ENCODE results near the gene TMEM167B. TPM values are rescaled to one million over a fixed set of nuclear protein-coding genes. Genes with fewer than 3 reads are reported as not detected.
A peak's percentile ranks its signal among the peaks of the same experiment; 100 is the strongest.

The TMEM167B gene
- total and polyA plus RNA-seq, 4 donors, result 5.4 to 15.4 (median 13.2) TPM

DNA sequence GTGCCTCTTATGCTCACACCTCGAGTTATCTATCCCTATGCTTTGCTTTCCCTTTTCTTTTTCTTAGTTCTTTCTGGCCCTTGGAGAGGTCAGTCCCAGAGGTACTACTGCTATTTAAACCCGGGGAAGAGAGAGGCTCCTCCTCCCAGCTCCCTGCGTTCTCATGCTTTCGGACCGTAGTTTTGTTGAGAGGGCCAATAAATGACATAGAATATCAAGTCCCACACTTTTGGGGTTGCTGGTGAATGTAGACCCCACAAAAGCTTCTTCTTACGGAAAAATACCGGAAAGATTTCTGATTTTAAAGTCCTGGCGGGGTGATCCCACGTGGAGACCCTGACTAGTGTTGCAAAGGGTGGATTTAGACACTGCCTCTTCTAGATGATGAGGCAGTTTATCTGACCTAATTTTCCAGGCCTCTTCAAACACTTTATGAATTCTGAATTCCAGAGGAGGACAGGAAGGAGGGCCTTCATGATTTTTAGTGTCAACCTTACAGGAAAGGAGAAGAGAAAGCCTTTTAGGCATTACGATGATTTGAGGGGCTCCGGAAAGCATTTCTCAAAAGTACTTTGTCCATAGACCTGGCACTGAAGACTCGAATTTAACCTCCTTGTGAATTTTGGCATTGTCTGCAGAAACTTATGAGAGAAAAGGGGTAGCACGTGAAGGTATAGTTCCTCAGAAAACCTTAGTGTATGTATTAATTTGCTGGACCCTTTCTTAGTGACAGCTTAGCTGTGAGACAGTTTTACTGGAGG lies 694 bp downstream of the TMEM167B start:
- H3K4me1 ChIP-seq (ENCODE audit: control insufficient read depth in 4 of 4, insufficient read depth in 4 of 4, low read length in 3 of 4), result peaks cover 3 to 30% (median 24%) of the 10 kb centered on the region in 4 donors
- H3K9me3 ChIP-seq (ENCODE audit: control insufficient read depth in 4 of 4, low read length in 3 of 4), result no peaks in the 10 kb centered on the region
- no peak for DNase-seq (ENCODE audit: low spot score)
- H3K4me3 ChIP-seq (ENCODE audit: low read depth in 1 of 3, low read length in 3 of 3), result peak overlapping the region; percentile 71 to 95 (median 73)
- H3K27me3 ChIP-seq (ENCODE audit: control insufficient read depth in 4 of 4, insufficient read depth in 4 of 4, low read length in 3 of 4), result no peaks in the 10 kb centered on the region
- peak overlapping the region; percentile 99 to 100 for H3K27ac ChIP-seq (ENCODE audit: low read depth in 1 of 2, low read length in 2 of 2)
- 4% methylated on average over 13 of the region's 13 CpGs for WGBS
- TF ChIP-seq FOXA2 (IDR thresholded peaks at IDR 0.05) (no peak), HNF4A (conservative IDR thresholded peaks at IDR 0.05) (no peak), TAF1 (conservative IDR thresholded peaks at IDR 0.05) (peak; percentile 4), YY1 (IDR thresholded peaks at IDR 0.05) (no peak), JUND (IDR thresholded peaks at IDR 0.05) (no peak)
- TF ChIP-seq, protein P1, sequence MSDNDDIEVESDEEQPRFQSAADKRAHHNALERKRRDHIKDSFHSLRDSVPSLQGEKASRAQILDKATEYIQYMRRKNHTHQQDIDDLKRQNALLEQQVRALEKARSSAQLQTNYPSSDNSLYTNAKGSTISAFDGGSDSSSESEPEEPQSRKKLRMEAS (IDR thresholded peaks at IDR 0.05), result peak; percentile 9
- peaks cover 0 to 12% (median 8%) of the 10 kb centered on the region in 4 donors for H3K36me3 ChIP-seq (ENCODE audit: control insufficient read depth in 4 of 4, insufficient read depth in 3 of 4, low read depth in 1 of 4, low read length in 3 of 4)
- peak overlapping the region; percentile 82 to 99 for H3K9ac ChIP-seq (ENCODE audit: low read depth in 1 of 2, low read length in 2 of 2)

- Histone ChIP-seq H3K36me3 (ENCODE audit: control insufficient read depth in 4 of 4, insufficient read depth in 3 of 4, low read depth in 1 of 4, low read length in 3 of 4) (peaks cover 0 to 16% (median 8%) of the 10 kb centered on the region in 4 donors), H3K27ac (ENCODE audit: low read depth in 1 of 2, low read length in 2 of 2) (peak overlapping the region; percentile 99 to 100), H3K4me3 (ENCODE audit: low read depth in 1 of 3, low read length in 3 of 3) (peak overlapping the region; percentile 71 to 95 (median 73)), H3K27me3 (ENCODE audit: control insufficient read depth in 4 of 4, insufficient read depth in 4 of 4, low read length in 3 of 4) (no peaks in the 10 kb centered on the region), H3K9ac (ENCODE audit: low read depth in 1 of 2, low read length in 2 of 2) (peak overlapping the region; percentile 82 to 99), H3K4me1 (ENCODE audit: control insufficient read depth in 4 of 4, insufficient read depth in 4 of 4, low read length in 3 of 4) (peaks cover 3 to 30% (median 24%) of the 10 kb centered on the region in 4 donors), H3K9me3 (ENCODE audit: control insufficient read depth in 4 of 4, low read length in 3 of 4) (no peaks in the 10 kb centered on the region)
- 0% methylated on average over 1 of the region's 1 CpG for WGBS
- no peak for DNase-seq (ENCODE audit: low spot score)
- no peak for TF ChIP-seq HNF4A (conservative IDR thresholded peaks at IDR 0.05)
- TF ChIP-seq YY1 (IDR thresholded peaks at IDR 0.05), result peak; percentile 61
These were observed 1.3 kb downstream of the TMEM167B start for GRCh38 chr1:109091839-109092193.

DNA sequence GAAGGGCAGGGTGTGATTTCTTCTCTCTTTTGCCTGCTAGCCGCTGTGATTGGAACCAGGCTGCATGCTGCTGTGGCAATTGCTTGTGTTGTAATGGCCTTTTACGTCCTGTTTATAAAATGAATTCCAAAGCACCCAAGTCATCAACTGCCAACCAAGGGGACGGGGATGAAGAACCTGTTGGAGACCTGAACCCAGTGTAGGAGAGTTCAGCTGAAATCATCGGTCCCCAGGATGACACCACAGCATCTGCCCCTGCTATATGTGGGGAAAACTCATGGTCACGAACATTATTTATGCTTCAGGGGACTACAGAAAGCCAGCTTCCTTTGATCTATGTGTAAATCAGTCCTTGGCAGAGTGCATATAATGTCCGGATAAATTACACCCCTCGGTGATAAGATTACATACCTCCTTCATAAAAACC lies 3.8 kb downstream of the TMEM167B start:
- Histone ChIP-seq H3K4me3 (ENCODE audit: low read depth in 1 of 3, low read length in 3 of 3) (no peak overlapping the region), H3K9ac (ENCODE audit: low read depth in 1 of 2, low read length in 2 of 2) (no peak overlapping the region), H3K36me3 (ENCODE audit: control insufficient read depth in 4 of 4, insufficient read depth in 3 of 4, low read depth in 1 of 4, low read length in 3 of 4) (peaks cover 0 to 16% (median 8%) of the 10 kb centered on the region in 4 donors), H3K4me1 (ENCODE audit: control insufficient read depth in 4 of 4, insufficient read depth in 4 of 4, low read length in 3 of 4) (peaks cover 3 to 25% (median 20%) of the 10 kb centered on the region in 4 donors), H3K9me3 (ENCODE audit: control insufficient read depth in 4 of 4, low read length in 3 of 4) (no peaks in the 10 kb centered on the region), H3K27ac (ENCODE audit: low read depth in 1 of 2, low read length in 2 of 2) (no peak overlapping the region), H3K27me3 (ENCODE audit: control insufficient read depth in 4 of 4, insufficient read depth in 4 of 4, low read length in 3 of 4) (no peaks in the 10 kb centered on the region)
- WGBS, result 88% methylated on average over 7 of the region's 7 CpGs
- TF ChIP-seq SP1 (IDR thresholded peaks at IDR 0.05), result no peak
- no peak for DNase-seq (ENCODE audit: low spot score)

GRCh38 chr1:109094871-109095270 lies 4.3 kb downstream of the TMEM167B start:
- no peaks in the 10 kb centered on the region for H3K27me3 ChIP-seq (ENCODE audit: control insufficient read depth in 4 of 4, insufficient read depth in 4 of 4, low read length in 3 of 4)
- H3K27ac ChIP-seq (ENCODE audit: low read depth in 1 of 2, low read length in 2 of 2), result no peak overlapping the region
- H3K4me3 ChIP-seq (ENCODE audit: low read depth in 1 of 3, low read length in 3 of 3), result no peak overlapping the region
- 93% methylated on average over 1 of the region's 1 CpG for WGBS
- peak overlapping the region in 1 of 2 donors; percentile 20 for H3K9ac ChIP-seq (ENCODE audit: low read depth in 1 of 2, low read length in 2 of 2)
- no peak for DNase-seq (ENCODE audit: low spot score)
- H3K9me3 ChIP-seq (ENCODE audit: control insufficient read depth in 4 of 4, low read length in 3 of 4), result no peaks in the 10 kb centered on the region
- peaks cover 0 to 16% (median 8%) of the 10 kb centered on the region in 4 donors for H3K36me3 ChIP-seq (ENCODE audit: control insufficient read depth in 4 of 4, insufficient read depth in 3 of 4, low read depth in 1 of 4, low read length in 3 of 4)
- H3K4me1 ChIP-seq (ENCODE audit: control insufficient read depth in 4 of 4, insufficient read depth in 4 of 4, low read length in 3 of 4), result peaks cover 3 to 21% (median 18%) of the 10 kb centered on the region in 4 donors
- TF ChIP-seq EGR1 (IDR thresholded peaks at IDR 0.05; ENCODE audit: low read depth in 2 of 2) (no peak), TAF1 (conservative IDR thresholded peaks at IDR 0.05) (no peak), YY1 (IDR thresholded peaks at IDR 0.05) (no peak), NR2F2 (IDR thresholded peaks at IDR 0.05) (no peak), FOXA1 (IDR thresholded peaks at IDR 0.05) (no peak), RAD21 (IDR thresholded peaks at IDR 0.05) (no peak), RXRA (IDR thresholded peaks at IDR 0.05) (no peak), ATF3 (IDR thresholded peaks at IDR 0.05) (no peak), GABPA (IDR thresholded peaks at IDR 0.05 in 1 of 2, conservative IDR thresholded peaks at IDR 0.05 in 1 of 2) (no peak), SP1 (IDR thresholded peaks at IDR 0.05) (no peak), FOXA2 (IDR thresholded peaks at IDR 0.05) (no peak), HNF4A (conservative IDR thresholded peaks at IDR 0.05) (no peak), REST (IDR thresholded peaks at IDR 0.05) (no peak)
- TF ChIP-seq, protein P1 (IDR thresholded peaks at IDR 0.05), result no peak
- TF ChIP-seq, protein P2, sequence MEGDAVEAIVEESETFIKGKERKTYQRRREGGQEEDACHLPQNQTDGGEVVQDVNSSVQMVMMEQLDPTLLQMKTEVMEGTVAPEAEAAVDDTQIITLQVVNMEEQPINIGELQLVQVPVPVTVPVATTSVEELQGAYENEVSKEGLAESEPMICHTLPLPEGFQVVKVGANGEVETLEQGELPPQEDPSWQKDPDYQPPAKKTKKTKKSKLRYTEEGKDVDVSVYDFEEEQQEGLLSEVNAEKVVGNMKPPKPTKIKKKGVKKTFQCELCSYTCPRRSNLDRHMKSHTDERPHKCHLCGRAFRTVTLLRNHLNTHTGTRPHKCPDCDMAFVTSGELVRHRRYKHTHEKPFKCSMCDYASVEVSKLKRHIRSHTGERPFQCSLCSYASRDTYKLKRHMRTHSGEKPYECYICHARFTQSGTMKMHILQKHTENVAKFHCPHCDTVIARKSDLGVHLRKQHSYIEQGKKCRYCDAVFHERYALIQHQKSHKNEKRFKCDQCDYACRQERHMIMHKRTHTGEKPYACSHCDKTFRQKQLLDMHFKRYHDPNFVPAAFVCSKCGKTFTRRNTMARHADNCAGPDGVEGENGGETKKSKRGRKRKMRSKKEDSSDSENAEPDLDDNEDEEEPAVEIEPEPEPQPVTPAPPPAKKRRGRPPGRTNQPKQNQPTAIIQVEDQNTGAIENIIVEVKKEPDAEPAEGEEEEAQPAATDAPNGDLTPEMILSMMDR (IDR thresholded peaks at IDR 0.05; ENCODE audit: low read depth, low read length, missing input control), result no peak

All from liver (tissue), 9 donors.